CD14-positive monocyte (primary cell): Measurements from ENCODE around the gene SPRED3. TPM values are rescaled to one million over a fixed set of nuclear protein-coding genes. Genes with fewer than 3 reads are reported as not detected.

ENCODE experiments used
- DNase-seq, 3 donors: peaks; one replicate each; pipeline ENCODE4 v3.0.0-alpha.2; 2011 to 2022
- H2AFZ ChIP-seq: 2 replicates; pipeline ENCODE4 v1.6.0; 2012; ENCODE audit warnings: mild to moderate bottlenecking, low read depth, low read length, inconsistent platforms; ENCODE audit not compliant: insufficient read depth, poor library complexity, severe bottlenecking
- H3K27ac ChIP-seq, 2 donors: 1 replicate in 1 of 2; 2 replicates in 1 of 2; pipeline ENCODE4 v1.5.1; 2012 to 2013; ENCODE audit warnings: low read length in 2 of 2, control low read depth in 1 of 2, inconsistent platforms in 1 of 2, low read depth in 1 of 2, mild to moderate bottlenecking in 1 of 2
- H3K27me3 ChIP-seq, 2 donors: one replicate each; pipeline versions ENCODE4 v1.6.0 to v1.6.1; 2011 to 2013; ENCODE audit warnings: low read length in 2 of 2; ENCODE audit not compliant: control insufficient read depth in 2 of 2, insufficient read depth in 2 of 2
- H3K36me3 ChIP-seq, 2 donors: replicated peaks in 1 of 2; 1 replicate in 1 of 2; 2 replicates in 1 of 2; pipeline versions ENCODE4 v1.5.1 to v1.6.1; 2012 to 2013; ENCODE audit warnings: low read length in 2 of 2, control low read depth in 1 of 2, inconsistent platforms in 1 of 2, mild to moderate bottlenecking in 1 of 2; ENCODE audit not compliant: insufficient read depth in 2 of 2, control insufficient read depth in 1 of 2
- H3K4me1 ChIP-seq, 2 donors: 1 replicate in 1 of 2; 2 replicates in 1 of 2; pipeline versions ENCODE4 v1.5.1 to v1.6.1; 2012 to 2013; ENCODE audit warnings: low read length in 2 of 2, control low read depth in 1 of 2, inconsistent platforms in 1 of 2, mild to moderate bottlenecking in 1 of 2, moderate library complexity in 1 of 2; ENCODE audit not compliant: insufficient read depth in 2 of 2, control insufficient read depth in 1 of 2
- H3K4me2 ChIP-seq: replicated peaks from 2 replicates; pipeline ENCODE3; 2012; ENCODE audit warnings: low read length, moderate library complexity, mild to moderate bottlenecking; ENCODE audit not compliant: poor library complexity, severe bottlenecking; ENCODE audit errors: extremely low read depth
- H3K4me3 ChIP-seq, 3 experiments: fragments of 200-600 bp in 1 of 3; sonication (generic) in 1 of 3; replicated peaks in 1 of 3; 1 replicate in 2 of 3; 2 replicates in 1 of 3; pipeline ENCODE4 v1.5.1; 2011 to 2013; ENCODE audit warnings: low read length in 3 of 3, mild to moderate bottlenecking in 3 of 3, control low read depth in 2 of 3, low read depth in 2 of 3, inconsistent platforms in 1 of 3, moderate library complexity in 1 of 3
- H3K79me2 ChIP-seq: 2 replicates; pipeline ENCODE4 v1.6.0; 2012; ENCODE audit warnings: mild to moderate bottlenecking, control low read depth, inconsistent platforms, low read length, moderate library complexity; ENCODE audit not compliant: insufficient read depth
- H3K9ac ChIP-seq: 2 replicates; pipeline ENCODE4 v1.6.0; 2017; ENCODE audit warnings: low read length, mild to moderate bottlenecking; ENCODE audit not compliant: insufficient read depth, poor library complexity, severe bottlenecking
- H3K9me3 ChIP-seq, 2 donors: replicated peaks in 1 of 2; 1 replicate in 1 of 2; 2 replicates in 1 of 2; pipeline versions ENCODE4 v1.5.1 to v1.6.1; 2012 to 2013; ENCODE audit warnings: low read length in 2 of 2, control low read depth in 1 of 2; ENCODE audit not compliant: control insufficient read depth in 1 of 2, insufficient read depth in 1 of 2
- H4K20me1 ChIP-seq: 2 replicates; pipeline ENCODE4 v1.6.0; 2012; ENCODE audit warnings: mild to moderate bottlenecking, low read length, control low read depth, moderate library complexity; ENCODE audit not compliant: insufficient read depth
- H3K27ac Mint-ChIP-seq, 7 donors: one replicate each; pipeline ENCODE4 v1.8.0; 2020; ENCODE audit warnings: mild to moderate bottlenecking in 7 of 7, mixed read lengths in 7 of 7, moderate library complexity in 6 of 7, inconsistent platforms in 2 of 7
- H3K27me3 Mint-ChIP-seq, 3 donors: one replicate each; pipeline ENCODE4 v1.8.0; 2021 to 2022; ENCODE audit warnings: low read depth in 3 of 3, mild to moderate bottlenecking in 3 of 3, mixed read lengths in 3 of 3, moderate library complexity in 3 of 3, inconsistent platforms in 1 of 3
- H3K36me3 Mint-ChIP-seq, 2 donors: one replicate each; pipeline ENCODE4 v1.8.0; 2020; ENCODE audit warnings: mixed read lengths in 2 of 2, inconsistent platforms in 1 of 2, mild to moderate bottlenecking in 1 of 2
- H3K4me1 Mint-ChIP-seq: one replicate; pipeline ENCODE4 v1.8.0; 2020; ENCODE audit warnings: mild to moderate bottlenecking, mixed read lengths
- H3K4me3 Mint-ChIP-seq, 2 donors: one replicate each; pipeline ENCODE4 v1.8.0; 2020; ENCODE audit warnings: mild to moderate bottlenecking in 2 of 2, mixed read lengths in 2 of 2, moderate library complexity in 1 of 2
- H3K9me3 Mint-ChIP-seq, 7 donors: one replicate each; pipeline ENCODE4 v1.8.0; 2020 to 2022; ENCODE audit warnings: mixed read lengths in 7 of 7, mild to moderate bottlenecking in 6 of 7, moderate library complexity in 6 of 7, inconsistent platforms in 2 of 7
- CTCF ChIP-seq: fragments of 200-600 bp; IDR thresholded peaks from one replicate; pipeline ENCODE4 v1.8.0; 2022; ENCODE audit warnings: antibody characterized with exemption, mild to moderate bottlenecking
- WGBS: methylation state at CpG from one replicate; pipeline ENCODE4 v1.1.5; 2013; ENCODE audit warnings: missing lambda C conversion rate; ENCODE audit not compliant: insufficient coverage; 5-methylcytosine and 5-hydroxymethylcytosine counted together
- intact Hi-C, 2 donors: fragments of 100-400 bp; cut with micrococcal nuclease; formaldehyde crosslinking; loops; one replicate each; pipeline versions ENCODE4 v1.15.0 to v1.15.1; 2023
- polyA plus RNA-seq, 3 donors: library from polyadenylated mRNA; depleted of rRNA in 1 of 3; unstranded in 2 of 3; stranded (reverse) in 1 of 3; fragments of 300-500 nt in 2 of 3; fragments of >200 nt in 1 of 3; fragmentation: Illumina TruSeq in 2 of 3; gene quantifications; 1 replicate in 2 of 3; 2 replicates in 1 of 3; pipeline ENCODE4 v1.2.3, GENCODE V29; 2012 to 2021

SPRED3 gene
- polyA plus RNA-seq, 3 donors: 0.33 TPM; not detected in 2

- Mint-ChIP-seq H3K27me3 (peaks cover 5 to 13% (median 8%) of the 10 kb centered on the region in 3 donors), H3K4me3 (peak overlapping the region; percentile 63 to 80), H3K9me3 (peaks cover 0 to 2% (median 0%) of the 10 kb centered on the region in 7 donors), H3K36me3 (peaks cover 7 to 29% of the 10 kb centered on the region in 2 donors), H3K4me1 (peaks cover 24% of the 10 kb centered on the region), H3K27ac (peak overlapping the region; percentile 86 to 97 (median 91))
- no peaks in the 10 kb centered on the region for H3K9me3 ChIP-seq
- peaks cover 18 to 23% of the 10 kb centered on the region in 2 donors for H3K4me1 ChIP-seq
- peak overlapping the region; percentile 39 to 92 for H3K27ac ChIP-seq
- peak overlapping the region; percentile 23 to 95 (median 27) for H3K4me3 ChIP-seq
- peak overlapping the region; percentile 85 for H2AFZ ChIP-seq
- H4K20me1 ChIP-seq: peaks cover 27% of the 10 kb centered on the region
- 100% methylated on average over 1 of the region's 6 CpGs for WGBS
- peaks cover 29% of the 10 kb centered on the region for H3K79me2 ChIP-seq
- TF ChIP-seq CTCF: no peak
- intact Hi-C loops: loop anchor here (1.0 to 5.0 kb wide), 4 partner anchors 38 to 142 kb away; partner anchors contain the start of genes KCNK6 (in 1 of the 2) and YIF1B (in 1 of the 2)
- H3K27me3 ChIP-seq: no peaks in the 10 kb centered on the region
- peaks cover 4 to 27% of the 10 kb centered on the region in 2 donors for H3K36me3 ChIP-seq
- no peak for DNase-seq
- peak overlapping the region; percentile 70 for H3K4me2 ChIP-seq
- peak overlapping the region; percentile 95 for H3K9ac ChIP-seq
Observed at GRCh38 chr19:38373907-38374331, 14.6 kb upstream of the SPRED3 start.

- Histone ChIP-seq H3K9ac (peak within 1 kb of the TSS; percentile 95), H3K36me3 (peaks cover 10 to 33% of the 10 kb centered on the region in 2 donors), H3K27me3 (no peaks in the 10 kb centered on the region), H3K9me3 (no peaks in the 10 kb centered on the region), H3K79me2 (peaks cover 29% of the 10 kb centered on the region), H2AFZ (peak within 1 kb of the TSS; percentile 89), H3K4me3 (peak within 1 kb of the TSS; percentile 62 to 95 (median 75)), H3K4me2 (peak within 1 kb of the TSS; percentile 95), H3K27ac (peak within 1 kb of the TSS; percentile 68 to 92), H4K20me1 (peaks cover 32% of the 10 kb centered on the region), H3K4me1 (peaks cover 18 to 23% of the 10 kb centered on the region in 2 donors)
- under 1% methylated on average over 63 of the region's 65 CpGs for whole genome bisulfite sequencing
- peak within 1 kb of the TSS; percentile 99 to 100 for H3K4me3 Mint-ChIP-seq
- TF ChIP-seq CTCF: no peak
- DNase-seq: peak; percentile 100
- peaks cover 24% of the 10 kb centered on the region for H3K4me1 Mint-ChIP-seq
- peaks cover 0 to 2% (median 0%) of the 10 kb centered on the region in 7 donors for H3K9me3 Mint-ChIP-seq
- peak within 1 kb of the TSS; percentile 97 to 99 (median 98) for H3K27ac Mint-ChIP-seq
- peaks cover 5 to 13% (median 8%) of the 10 kb centered on the region in 3 donors for H3K27me3 Mint-ChIP-seq
- intact Hi-C loops: loop anchor here (1.0 to 5.0 kb wide), 4 partner anchors 38 to 142 kb away; partner anchors contain the start of genes KCNK6 (in 1 of the 2) and YIF1B (in 1 of the 2)
- peaks cover 13 to 35% of the 10 kb centered on the region in 2 donors for H3K36me3 Mint-ChIP-seq
Observed at GRCh38 chr19:38374332-38375097, 14.0 kb upstream of the SPRED3 start, which contains the start of gene PSMD8. PSMD8 (plus strand) TSS chr19:38374571; CDS start chr19:38374602, 31 bp downstream.
